Endothelial cell of umbilical vein (primary cell): ENCODE results near the gene SPAG16. TPM values are rescaled to one million over a fixed set of nuclear protein-coding genes. Genes with fewer than 3 reads are reported as not detected.

ENCODE experiments used
- BruUV-seq: library from RNA; stranded (reverse); fragments of 400-500 nt; replicated peaks from 2 replicates; lab custom pipeline; 2021; lab: Mats Ljungman, UMichigan
- CTCF ChIA-PET: fragments of 300-600, 350-600 bp; sonication (Branson Sonifier 250); formaldehyde crosslinking; loops from one replicate; lab custom pipeline; 2021; ENCODE audit warnings: antibody characterized with exemption, inconsistent platforms; lab: Charles Lee
- POLR2A ChIA-PET: fragments of 300-600, 350-600 bp; sonication (Branson Sonifier 250); formaldehyde crosslinking; loops from one replicate; lab custom pipeline; 2021; ENCODE audit warnings: antibody characterized with exemption, inconsistent platforms; lab: Charles Lee
- DNase-seq: peaks from one replicate; pipeline ENCODE4 v3.0.0-alpha.2; 2011; ENCODE audit warnings: low read depth, low spot score
- FAIRE-seq: peaks from 2 replicates; lab custom pipeline; 2011; peaks lifted over from hg19 to GRCh38; lab: Jason Lieb, UNC
- H2AFZ ChIP-seq: 2 replicates; pipeline ENCODE4 v1.6.0; 2012; ENCODE audit warnings: low read depth, low read length, control low read depth, inconsistent platforms
- H3K27ac ChIP-seq: 2 replicates; pipeline ENCODE4 v1.5.1; 2011; ENCODE audit warnings: low read depth, mild to moderate bottlenecking, control low read depth, low read length, moderate library complexity; ENCODE audit not compliant: insufficient read depth
- H3K27me3 ChIP-seq, 2 experiments: 2 replicates each; pipeline versions ENCODE4 v1.6.0 to v1.6.1; 2011; ENCODE audit warnings: low read length in 2 of 2, mixed read lengths in 1 of 2; ENCODE audit not compliant: control insufficient read depth in 2 of 2, insufficient read depth in 2 of 2
- H3K36me3 ChIP-seq, 2 experiments: 2 replicates in 1 of 2; 3 replicates in 1 of 2; pipeline ENCODE4 v1.5.1; 2011; ENCODE audit warnings: low read length in 2 of 2, mild to moderate bottlenecking in 1 of 2, moderate library complexity in 1 of 2; ENCODE audit not compliant: control insufficient read depth in 2 of 2, insufficient read depth in 2 of 2; ENCODE audit errors: extremely low read depth in 1 of 2
- H3K4me1 ChIP-seq: 3 replicates; pipeline ENCODE4 v1.5.1; 2011; ENCODE audit warnings: mild to moderate bottlenecking, low read length; ENCODE audit not compliant: control insufficient read depth, insufficient read depth; ENCODE audit errors: extremely low read depth
- H3K4me2 ChIP-seq: 2 replicates; pipeline ENCODE4 v1.6.1; 2011; ENCODE audit warnings: low read length, control low read depth, mixed read lengths; ENCODE audit not compliant: insufficient read depth
- H3K4me3 ChIP-seq, 3 experiments: fragments of 200-600 bp in 1 of 3; sonication (generic), shearing (Covaris generic) in 1 of 3; replicated peaks in 1 of 3; 2 replicates each; pipeline ENCODE4 v1.5.1; 2011 to 2016; ENCODE audit warnings: control low read depth in 3 of 3, low read length in 3 of 3, mild to moderate bottlenecking in 2 of 3, inconsistent platforms in 1 of 3, low read depth in 1 of 3, moderate library complexity in 1 of 3; ENCODE audit not compliant: insufficient read depth in 1 of 3
- H3K79me2 ChIP-seq: 2 replicates; pipeline ENCODE4 v1.6.0; 2012; ENCODE audit warnings: low read length, inconsistent platforms; ENCODE audit not compliant: control insufficient read depth, insufficient read depth
- H3K9ac ChIP-seq: replicated peaks from 2 replicates; pipeline ENCODE3; 2011; ENCODE audit warnings: low read length, control low read depth; ENCODE audit not compliant: insufficient read depth; ENCODE audit errors: extremely low read depth
- H3K9me1 ChIP-seq: replicated peaks from 3 replicates; pipeline ENCODE4 v1.6.0; 2011; ENCODE audit warnings: mild to moderate bottlenecking, low read length; ENCODE audit not compliant: control insufficient read depth, insufficient read depth; ENCODE audit errors: extremely low read depth
- H3K9me3 ChIP-seq: replicated peaks from 2 replicates; pipeline ENCODE4 v1.5.1; 2012; ENCODE audit warnings: low read length, inconsistent platforms; ENCODE audit not compliant: control insufficient read depth, insufficient read depth
- H4K20me1 ChIP-seq: replicated peaks from 2 replicates; pipeline ENCODE3; 2011; ENCODE audit warnings: mild to moderate bottlenecking, low read length; ENCODE audit not compliant: control insufficient read depth, insufficient read depth; ENCODE audit errors: extremely low read depth
- CTCF ChIP-seq, 2 donors: IDR thresholded peaks; 1 replicate in 1 of 2; 2 replicates in 1 of 2; pipeline ENCODE4 v1.5.1; 2011; ENCODE audit warnings: low read length in 2 of 2, mild to moderate bottlenecking in 2 of 2, moderate library complexity in 2 of 2, control low read depth in 1 of 2, inconsistent platforms in 1 of 2, low read depth in 1 of 2; ENCODE audit not compliant: insufficient read depth in 1 of 2; ENCODE audit errors: extremely low read depth in 1 of 2
- EZH2 ChIP-seq: IDR thresholded peaks from 2 replicates; pipeline ENCODE4 v1.6.1; 2012; ENCODE audit warnings: borderline replicate concordance, low read depth, mild to moderate bottlenecking, moderate library complexity, low read length, inconsistent platforms; ENCODE audit not compliant: severe bottlenecking
- FOS ChIP-seq: IDR thresholded peaks from 2 replicates; pipeline ENCODE4 v1.6.1; 2011; ENCODE audit warnings: mild to moderate bottlenecking, low read length, moderate library complexity, borderline replicate concordance; ENCODE audit not compliant: insufficient read depth
- GATA2 ChIP-seq: IDR thresholded peaks from 2 replicates; pipeline ENCODE4 v1.7.0; 2011; ENCODE audit warnings: low read depth, mild to moderate bottlenecking, moderate library complexity, mixed read lengths, low read length; ENCODE audit not compliant: insufficient read length, insufficient read depth
- JUN ChIP-seq: IDR thresholded peaks from 2 replicates; pipeline ENCODE4 v1.6.1; 2011; ENCODE audit warnings: borderline replicate concordance, low read depth; ENCODE audit not compliant: insufficient read length, insufficient read depth
- MAX ChIP-seq: IDR thresholded peaks from 2 replicates; pipeline ENCODE4 v1.6.1; 2011; ENCODE audit not compliant: insufficient read depth, insufficient read length
- MYC ChIP-seq: IDR thresholded peaks from one replicate; pipeline ENCODE4 v1.6.1; 2011; ENCODE audit warnings: mild to moderate bottlenecking, low read depth, low read length
- POLR2A ChIP-seq: IDR thresholded peaks from 2 replicates; pipeline ENCODE4 v1.6.1; 2012; ENCODE audit warnings: low read depth, mild to moderate bottlenecking, control low read depth, low read length
- POLR2AphosphoS5 ChIP-seq: IDR thresholded peaks from 2 replicates; pipeline ENCODE4 v1.6.1; 2012; ENCODE audit warnings: low read depth, mild to moderate bottlenecking, control low read depth, low read length, moderate library complexity; ENCODE audit not compliant: insufficient read depth
- dilution Hi-C: fragments of 300-500 bp; cut with MboI; formaldehyde crosslinking; loops from one replicate; pipeline ENCODE4 v1.15.0; 2019; ENCODE audit warnings: low sequenced_read_pairs; ENCODE audit not compliant: extremely low pct_ligation_motif_present
- intact Hi-C: fragments of 100-400 bp; cut with micrococcal nuclease; formaldehyde crosslinking; loops from one replicate; pipeline ENCODE4 v1.10.0; 2022
- polyA plus RNA-seq, 4 experiments: library from polyadenylated mRNA; depleted of rRNA in 3 of 4; stranded (reverse) in 3 of 4; unstranded in 1 of 4; fragments of >200 nt; gene quantifications; 2 replicates each; pipeline versions ENCODE4 v1.2.1 to v1.2.3, GENCODE V29; 2011 to 2012; ENCODE audit warnings: missing spikeins in 1 of 4
- total RNA-seq: library from RNA; stranded (reverse); gene quantifications from 2 replicates; pipeline ENCODE4 v1.2.3, GENCODE V29; 2021

SPAG16 gene
- total and polyA plus RNA-seq, 2 donors (not counting 3 experiments of a cell fraction or from before 2014, with no cell fraction given), result 4.0 to 7.7 TPM

GRCh38 chr2:213848631-213849030, 564.4 kb downstream of the SPAG16 start:
- no peaks in the 10 kb centered on the region for H3K36me3 ChIP-seq
- no peak overlapping the region for H2AFZ ChIP-seq
- no TSS peak for BruUV-seq
- no peaks in the 10 kb centered on the region for H3K27me3 ChIP-seq
- no peak overlapping the region for H3K4me3 ChIP-seq
- no peaks in the 10 kb centered on the region for H3K9me1 ChIP-seq
- no peak overlapping the region for H3K9ac ChIP-seq
- DNase-seq (no peak), FAIRE-seq (no peak)
- H3K79me2 ChIP-seq, result no peaks in the 10 kb centered on the region
- no peaks in the 10 kb centered on the region for H3K4me1 ChIP-seq
- H3K9me3 ChIP-seq, result no peaks in the 10 kb centered on the region
- dilution Hi-C loops, result no loop called here
- intact Hi-C loops, result no loop called here
- H4K20me1 ChIP-seq, result no peaks in the 10 kb centered on the region
- POLR2A ChIA-PET, result no interaction called here
- TF ChIP-seq MYC (no peak), POLR2A (no peak), FOS (no peak), GATA2 (no peak), POLR2AphosphoS5 (no peak), CTCF (IDR thresholded peaks at IDR 0.05; ENCODE audit: extremely low read depth in 1 of 2, insufficient read depth in 1 of 2, low read depth in 1 of 2, low read length in 2 of 2) (no peak)
- H3K4me2 ChIP-seq, result no peak overlapping the region
- CTCF ChIA-PET, result no interaction called here
- H3K27ac ChIP-seq, result no peak overlapping the region

- no peak for DNase-seq
- no peak for FAIRE-seq
- H3K27me3 ChIP-seq, result no peaks in the 10 kb centered on the region
Measured at GRCh38 chr2:213861638-213862037, 577.4 kb downstream of the SPAG16 start.

More at GRCh38 chr2:213861638-213862037, 577.4 kb downstream of the SPAG16 start:
- dilution Hi-C loops (no loop called here), intact Hi-C loops (no loop called here)
- no TSS peak for BruUV-seq
- Histone ChIP-seq H3K9me3 (peaks cover 2% of the 10 kb centered on the region), H3K79me2 (no peaks in the 10 kb centered on the region), H3K27ac (no peak overlapping the region), H3K9ac (no peak overlapping the region), H3K9me1 (no peaks in the 10 kb centered on the region), H4K20me1 (no peaks in the 10 kb centered on the region), H3K4me2 (no peak overlapping the region), H3K36me3 (no peaks in the 10 kb centered on the region), H3K4me1 (no peaks in the 10 kb centered on the region), H3K4me3 (no peak overlapping the region), H2AFZ (no peak overlapping the region)
- ChIA-PET CTCF (no interaction called here), POLR2A (no interaction called here)
- TF ChIP-seq CTCF (IDR thresholded peaks at IDR 0.05; ENCODE audit: extremely low read depth in 1 of 2, insufficient read depth in 1 of 2, low read depth in 1 of 2, low read length in 2 of 2), result no peak
- no peak for TF ChIP-seq POLR2AphosphoS5
- no peak for TF ChIP-seq FOS
- TF ChIP-seq GATA2, result no peak
- TF ChIP-seq MYC, result no peak
- TF ChIP-seq JUN, result no peak
- TF ChIP-seq MAX, result no peak
- TF ChIP-seq POLR2A, result no peak
- no peak for TF ChIP-seq EZH2
